HepG2 (cell line): ENCODE data around the gene SETD2. TPM values are rescaled to one million over a fixed set of nuclear protein-coding genes. Genes with fewer than 3 reads are reported as not detected.

Experiments used
- ATF2 ChIP-seq: sonication (generic); formaldehyde crosslinking; IDR thresholded peaks from 2 replicates; pipeline ENCODE4 v1.4.0; 2020; ENCODE audit warnings: missing genetic modification reagents
- FOXO4 ChIP-seq: sonication (generic); formaldehyde crosslinking; conservative IDR thresholded peaks from 2 replicates; pipeline ENCODE4 v1.8.1; 2023; ENCODE audit warnings: missing genetic modification reagents
- KLF6 ChIP-seq: IDR thresholded peaks from 2 replicates; pipeline ENCODE4 v1.8.0; 2016; ENCODE audit warnings: missing biosample characterization, missing genetic modification reagents
- MAF1 ChIP-seq: sonication (generic); formaldehyde crosslinking; IDR thresholded peaks from 2 replicates; pipeline ENCODE4 v1.5.0; 2020; ENCODE audit warnings: missing genetic modification reagents, borderline replicate concordance
- POGK ChIP-seq: sonication (generic); formaldehyde crosslinking; conservative IDR thresholded peaks from 2 replicates; pipeline ENCODE4 v1.8.0; 2022; ENCODE audit warnings: mild to moderate bottlenecking, moderate library complexity, missing genetic modification reagents
- YEATS4 ChIP-seq: sonication (generic); formaldehyde crosslinking; IDR thresholded peaks from 2 replicates; pipeline ENCODE4 v1.4.0; 2020; ENCODE audit warnings: missing genetic modification reagents, borderline replicate concordance
- ZBTB3 ChIP-seq: sonication (generic); formaldehyde crosslinking; IDR thresholded peaks from 2 replicates; pipeline ENCODE4 v1.4.0; 2020; ENCODE audit warnings: low read depth, mild to moderate bottlenecking, moderate library complexity, missing genetic modification reagents, borderline replicate concordance
- ZBTB37 ChIP-seq: sonication (generic); formaldehyde crosslinking; IDR thresholded peaks from 2 replicates; pipeline ENCODE4 v1.4.0; 2020; ENCODE audit warnings: mild to moderate bottlenecking, missing genetic modification reagents
- ZFY ChIP-seq: sonication (generic); formaldehyde crosslinking; IDR thresholded peaks from 2 replicates; pipeline ENCODE4 v1.4.0; 2020; ENCODE audit warnings: missing genetic modification reagents
- ZNF484 ChIP-seq: sonication (generic); formaldehyde crosslinking; IDR thresholded peaks from 2 replicates; pipeline ENCODE4 v1.5.1; 2020; ENCODE audit warnings: mild to moderate bottlenecking, low read depth, missing genetic modification reagents, borderline replicate concordance
- ZNF503 ChIP-seq: sonication (generic); formaldehyde crosslinking; IDR thresholded peaks from 2 replicates; pipeline ENCODE4 v1.4.0; 2020; ENCODE audit warnings: missing genetic modification reagents
- polyA plus RNA-seq, 8 experiments: library from polyadenylated mRNA; depleted of rRNA in 3 of 8; stranded (reverse) in 7 of 8; unstranded in 1 of 8; fragments of >200 nt; fragmentation: Illumina TruSeq in 4 of 8; extraction: Trizol in 4 of 8; gene quantifications; 2 replicates each; pipeline versions ENCODE4 v1.2.1 to v1.2.3, GENCODE V29; 2011 to 2016; ENCODE audit warnings: low read depth in 4 of 8, missing spikeins in 1 of 8, mixed read lengths in 1 of 8; ENCODE audit not compliant: insufficient read depth in 1 of 8
- total RNA-seq, 5 experiments: library from RNA; depleted of rRNA; stranded (reverse); fragments of >200 nt; fragmentation: Illumina TruSeq; extraction: Trizol; gene quantifications; 2 replicates each; pipeline ENCODE4 v1.2.3, GENCODE V29; 2016; ENCODE audit warnings: low read depth in 1 of 5

SETD2 gene
- total and polyA plus RNA-seq, 2 of the 13 experiments (the other 11 are each of a cell fraction or from before 2014, with no cell fraction given) = 14.2 to 24.2 TPM

GRCh38 chr3:47016086-47016933 lies 147.6 kb downstream of the SETD2 start (continued):
- no peak for TF ChIP-seq ZNF484 (CRISPR knock-in tag)
- TF ChIP-seq KLF6 = no peak
- no peak for TF ChIP-seq YEATS4 (CRISPR knock-in tag)
- no peak for TF ChIP-seq ZBTB37 (CRISPR knock-in tag)
- TF ChIP-seq FOXO4 = no peak
- TF ChIP-seq MAF1 (CRISPR knock-in tag) = no peak
- no peak for TF ChIP-seq ZNF503 (CRISPR knock-in tag)
- no peak for TF ChIP-seq POGK (CRISPR knock-in tag)
- no peak for TF ChIP-seq ATF2 (CRISPR knock-in tag)
- no peak for TF ChIP-seq ZBTB3
- no peak for TF ChIP-seq ZFY (CRISPR knock-in tag)
